SK-N-SH (cell line): ENCODE data around the gene GAL. TPM values are rescaled to one million over a fixed set of nuclear protein-coding genes. Genes with fewer than 3 reads are reported as not detected.

Experiments
- CTCF ChIA-PET: fragments of 300-600, 350-600 bp; formaldehyde crosslinking; extraction: SDS; loops from one replicate; lab custom pipeline; 2021; lab: Yijun Ruan, JAX
- POLR2A ChIA-PET: fragments of 350-600 bp; sonication (Branson Sonifier 250); formaldehyde crosslinking; extraction: SDS; loops from one replicate; lab custom pipeline; 2020; ENCODE audit warnings: antibody characterized with exemption, inconsistent platforms; lab: Yijun Ruan, JAX
- DNase-seq: peaks from one replicate; pipeline ENCODE4 v3.0.0; 2012
- H2AFZ ChIP-seq: fragments of 200-600 bp; sonication (generic); 2 replicates; pipeline ENCODE4 v1.8.1; 2016; ENCODE audit warnings: antibody characterized with exemption, mild to moderate bottlenecking, low read depth
- H3F3A ChIP-seq: fragments of 200-600 bp; sonication (generic); replicated peaks from 2 replicates; pipeline ENCODE3; 2016; ENCODE audit warnings: antibody characterized with exemption, mild to moderate bottlenecking; ENCODE audit not compliant: insufficient read depth
- H3K27ac ChIP-seq, 2 experiments: fragments of 200-500 bp in 1 of 2; fragments of 200-600 bp in 1 of 2; sonication (Bioruptor generic) in 1 of 2; sonication (generic), shearing (Covaris generic) in 1 of 2; 2 replicates each; pipeline versions ENCODE4 v1.5.1 to v1.6.1; 2014 to 2016; ENCODE audit warnings: low read depth in 2 of 2, inconsistent platforms in 1 of 2, low read length in 1 of 2, mild to moderate bottlenecking in 1 of 2, mixed read lengths in 1 of 2
- H3K27me3 ChIP-seq: fragments of 200-600 bp; sonication (generic), shearing (Covaris generic); 2 replicates; pipeline ENCODE4 v1.6.1; 2016; ENCODE audit warnings: mixed run types; ENCODE audit not compliant: insufficient read depth
- H3K36me3 ChIP-seq, 2 experiments: fragments of 200-500 bp in 1 of 2; fragments of 200-600 bp in 1 of 2; sonication (Bioruptor generic) in 1 of 2; sonication (generic) in 1 of 2; replicated peaks in 1 of 2; 2 replicates each; pipeline versions ENCODE3 to v1.5.1; 2014 to 2016; ENCODE audit warnings: low read length in 1 of 2, mild to moderate bottlenecking in 1 of 2; ENCODE audit not compliant: insufficient read depth in 2 of 2, control insufficient read depth in 1 of 2
- H3K4me1 ChIP-seq, 2 experiments: fragments of 200-500 bp in 1 of 2; fragments of 200-600 bp in 1 of 2; sonication (Bioruptor generic) in 1 of 2; sonication (generic), shearing (Covaris generic) in 1 of 2; 2 replicates each; pipeline versions ENCODE4 v1.5.1 to v1.6.1; 2014 to 2016; ENCODE audit warnings: low read depth in 1 of 2, low read length in 1 of 2, mixed run types in 1 of 2; ENCODE audit not compliant: insufficient read depth in 2 of 2, control insufficient read depth in 1 of 2
- H3K4me2 ChIP-seq: fragments of 200-600 bp; sonication (generic), shearing (Covaris generic); 2 replicates; pipeline ENCODE4 v1.6.1; 2017; ENCODE audit warnings: mixed run types
- H3K4me3 ChIP-seq, 2 experiments: fragments of 200-500 bp in 1 of 2; fragments of 200-600 bp in 1 of 2; sonication (Bioruptor generic) in 1 of 2; sonication (generic), shearing (Covaris generic) in 1 of 2; 2 replicates each; pipeline versions ENCODE4 v1.5.1 to v1.8.1; 2014 to 2016; ENCODE audit warnings: low read depth in 2 of 2, inconsistent platforms in 1 of 2, low read length in 1 of 2, mild to moderate bottlenecking in 1 of 2, mixed read lengths in 1 of 2, moderate library complexity in 1 of 2
- H3K79me2 ChIP-seq: fragments of 200-600 bp; sonication (generic); 2 replicates; pipeline ENCODE4 v1.8.1; 2017; ENCODE audit warnings: mild to moderate bottlenecking; ENCODE audit not compliant: insufficient read depth
- H3K9ac ChIP-seq: fragments of 200-600 bp; sonication (generic); 2 replicates; pipeline ENCODE4 v1.6.1; 2017; ENCODE audit warnings: mixed run types
- H3K9me2 ChIP-seq: fragments of 200-600 bp; sonication (generic); 2 replicates; pipeline ENCODE4 v1.6.1; 2017; ENCODE audit warnings: mixed run types
- H3K9me3 ChIP-seq: fragments of 200-600 bp; sonication (generic); 2 replicates; pipeline ENCODE4 v1.6.1; 2017; ENCODE audit warnings: mixed run types, mild to moderate bottlenecking, moderate library complexity
- H4K20me1 ChIP-seq: fragments of 200-600 bp; sonication (generic); 2 replicates; pipeline ENCODE4 v1.6.1; 2017; ENCODE audit warnings: mild to moderate bottlenecking, mixed run types; ENCODE audit not compliant: insufficient read depth
- RCOR1 ChIP-seq: fragments of 150-350 bp; IDR thresholded peaks from 2 replicates; pipeline ENCODE4 v1.6.1; 2017; ENCODE audit warnings: antibody characterized with exemption, low read length
- SIN3A ChIP-seq: IDR thresholded peaks from 2 replicates; pipeline ENCODE4 v1.6.1; 2012; ENCODE audit warnings: low read depth, mild to moderate bottlenecking, low read length, moderate library complexity, borderline replicate concordance
- WGBS: methylation state at CpG from one replicate; pipeline ENCODE4 v1.1.6; 2017; ENCODE audit warnings: low lambda C conversion rate; 5-methylcytosine and 5-hydroxymethylcytosine counted together
- polyA plus RNA-seq, 3 experiments: library from polyadenylated mRNA; depleted of rRNA; stranded (reverse); fragments of >200 nt; gene quantifications; 2 replicates each; pipeline ENCODE4 v1.2.3, GENCODE V29; 2012
- TF ChIP-seq, protein P1 (sequence below): IDR thresholded peaks from 2 replicates; pipeline ENCODE4; 2012
- TF ChIP-seq, protein P2 (sequence below): fragments of 150-350 bp; IDR thresholded peaks from 2 replicates; pipeline ENCODE4 v1.6.1; 2016; ENCODE audit warnings: mild to moderate bottlenecking, low read depth, low read length

The GAL gene
- polyA plus RNA-seq, 1 of the 3 experiments (the other 2 are of a cell fraction) = 1.8 TPM

DNA sequence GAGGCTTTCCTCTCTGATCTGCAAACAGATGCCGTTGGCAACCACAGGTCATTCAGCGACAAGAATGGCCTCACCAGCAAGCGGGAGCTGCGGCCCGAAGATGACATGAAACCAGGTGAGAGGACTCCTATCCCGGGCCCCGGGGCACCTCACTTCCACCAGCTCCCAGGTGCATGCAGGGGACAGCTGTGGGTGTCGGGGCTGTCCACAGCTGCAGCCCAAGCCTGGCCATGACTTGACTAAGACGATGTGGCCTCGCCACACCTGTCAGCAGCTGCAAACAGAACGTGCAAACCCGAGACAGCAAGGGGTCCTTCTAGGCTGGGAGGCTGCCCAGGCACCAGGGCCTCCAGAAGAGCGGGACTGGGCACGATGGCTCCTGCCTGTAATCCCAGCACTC lies 3.6 kb downstream of the GAL start:
- ChIA-PET CTCF (interaction anchor here (1.5 to 2.6 kb wide), 2 partner anchors 11 to 77 kb away, joined by 3 to 9 read pairs; no protein-coding TSS in a partner anchor), POLR2A (no interaction called here)
- no peak for DNase-seq
- Histone ChIP-seq H3K4me1 (peaks cover 0 to 38% of the 10 kb centered on the region in 2 experiments; a peak in 1 of 4 replicates), H3F3A (no peaks in the 10 kb centered on the region), H3K9me3 (no peaks in the 10 kb centered on the region), H3K9me2 (no peaks in the 10 kb centered on the region), H3K27ac (no peak overlapping the region), H3K9ac (no peak overlapping the region), H4K20me1 (no peaks in the 10 kb centered on the region), H2AFZ (no peak overlapping the region), H3K79me2 (no peaks in the 10 kb centered on the region), H3K27me3 (peaks cover 35% of the 10 kb centered on the region), H3K36me3 (no peaks in the 10 kb centered on the region), H3K4me2 (no peak overlapping the region), H3K4me3 (no peak overlapping the region)
- 83% methylated on average over 5 of the region's 14 CpGs for WGBS
- TF ChIP-seq SIN3A = no peak

DNA sequence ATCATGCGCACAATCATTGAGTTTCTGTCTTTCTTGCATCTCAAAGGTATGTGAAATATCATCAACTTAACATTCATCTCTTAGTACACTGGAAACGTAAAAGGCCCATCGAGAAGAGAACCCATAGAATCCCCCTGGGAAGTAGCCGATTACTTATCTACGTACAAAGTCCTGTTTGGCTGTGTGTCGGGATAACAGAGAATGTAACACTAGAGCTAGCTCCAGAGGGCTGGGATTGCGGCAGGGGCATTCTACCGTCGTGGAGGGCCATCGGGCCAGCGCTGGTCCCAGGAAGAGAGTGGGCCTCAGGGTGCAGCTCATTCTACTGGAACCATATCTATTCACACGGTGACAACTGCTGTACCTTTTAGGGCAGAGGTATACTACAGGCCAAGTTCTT lies 4.5 kb downstream of the GAL start:
- CTCF ChIA-PET = interaction anchor here (1.5 kb wide), 1 partner anchor 12 kb away, joined by 3 read pairs; no protein-coding TSS in a partner anchor

More for the DNA sequence above, 4.5 kb downstream of the GAL start:
- Histone ChIP-seq H3K27me3 (peaks cover 26% of the 10 kb centered on the region), H3F3A (no peaks in the 10 kb centered on the region), H3K4me3 (no peak overlapping the region), H4K20me1 (no peaks in the 10 kb centered on the region), H3K36me3 (no peaks in the 10 kb centered on the region), H3K9ac (no peak overlapping the region), H3K4me2 (no peak overlapping the region), H3K4me1 (peaks cover 0 to 38% of the 10 kb centered on the region in 2 experiments; a peak in 1 of 4 replicates), H2AFZ (no peak overlapping the region), H3K9me2 (no peaks in the 10 kb centered on the region), H3K79me2 (no peaks in the 10 kb centered on the region), H3K9me3 (no peaks in the 10 kb centered on the region), H3K27ac (no peak overlapping the region)
- WGBS = 86% methylated on average over 12 of the region's 12 CpGs
- POLR2A ChIA-PET = interaction anchor here (0.7 kb wide), 1 partner anchor 71 kb away, joined by 3 read pairs; no protein-coding TSS in a partner anchor
- TF ChIP-seq, protein P1, sequence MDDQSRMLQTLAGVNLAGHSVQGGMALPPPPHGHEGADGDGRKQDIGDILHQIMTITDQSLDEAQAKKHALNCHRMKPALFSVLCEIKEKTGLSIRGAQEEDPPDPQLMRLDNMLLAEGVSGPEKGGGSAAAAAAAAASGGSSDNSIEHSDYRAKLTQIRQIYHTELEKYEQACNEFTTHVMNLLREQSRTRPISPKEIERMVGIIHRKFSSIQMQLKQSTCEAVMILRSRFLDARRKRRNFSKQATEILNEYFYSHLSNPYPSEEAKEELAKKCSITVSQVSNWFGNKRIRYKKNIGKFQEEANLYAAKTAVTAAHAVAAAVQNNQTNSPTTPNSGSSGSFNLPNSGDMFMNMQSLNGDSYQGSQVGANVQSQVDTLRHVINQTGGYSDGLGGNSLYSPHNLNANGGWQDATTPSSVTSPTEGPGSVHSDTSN = no peak
- TF ChIP-seq, protein P2, sequence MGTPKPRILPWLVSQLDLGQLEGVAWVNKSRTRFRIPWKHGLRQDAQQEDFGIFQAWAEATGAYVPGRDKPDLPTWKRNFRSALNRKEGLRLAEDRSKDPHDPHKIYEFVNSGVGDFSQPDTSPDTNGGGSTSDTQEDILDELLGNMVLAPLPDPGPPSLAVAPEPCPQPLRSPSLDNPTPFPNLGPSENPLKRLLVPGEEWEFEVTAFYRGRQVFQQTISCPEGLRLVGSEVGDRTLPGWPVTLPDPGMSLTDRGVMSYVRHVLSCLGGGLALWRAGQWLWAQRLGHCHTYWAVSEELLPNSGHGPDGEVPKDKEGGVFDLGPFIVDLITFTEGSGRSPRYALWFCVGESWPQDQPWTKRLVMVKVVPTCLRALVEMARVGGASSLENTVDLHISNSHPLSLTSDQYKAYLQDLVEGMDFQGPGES = no peak
- TF ChIP-seq RCOR1 = no peak
- no peak for DNase-seq
